GM19035 (cell line): ENCODE data around the gene XYLT2.
"Not testable (repeated sequence)": the region's sequence is repeated elsewhere in the genome, so short reads cannot be mapped to it uniquely, and the experiment has no call there.

ENCODE experiments used
- ATAC-seq: cut with Tn5 transposase; IDR thresholded peaks from one replicate; pipeline ENCODE4 v1.9.1; 2021; ENCODE audit not compliant: unreplicated experiment

Gene XYLT2

GRCh38 chr17:50388728-50389127, 42.8 kb downstream of the XYLT2 start:
- ATAC-seq, result no peak

- ATAC-seq, result no peak
Measured at GRCh38 chr17:50389534-50389933, 43.6 kb downstream of the XYLT2 start.

- ATAC-seq, result no peak
Measured at GRCh38 chr17:50392621-50393020, 46.7 kb downstream of the XYLT2 start.

GRCh38 chr17:50393700-50394099, 47.8 kb downstream of the XYLT2 start:
- no peak for ATAC-seq

- ATAC-seq, result no peak
Measured at GRCh38 chr17:50394711-50395110, 48.8 kb downstream of the XYLT2 start.

- peak; percentile 16 for ATAC-seq
Measured at GRCh38 chr17:50396261-50397110, 50.6 kb downstream of the XYLT2 start.

- ATAC-seq, result peak; percentile 96
Measured at GRCh38 chr17:50397111-50397918, 51.4 kb downstream of the XYLT2 start, which contains the start of gene LRRC59. Gene LRRC59, minus strand, starts transcription at chr17:50397523. Its CDS starts 206 bp downstream, at chr17:50397317.

GRCh38 chr17:50397919-50398285, 52.0 kb downstream of the XYLT2 start:
- no peak for ATAC-seq

- not testable (repeated sequence) for ATAC-seq
Measured at GRCh38 chr17:50398672-50399071, 52.7 kb downstream of the XYLT2 start.

GRCh38 chr17:50399591-50399990, 53.7 kb downstream of the XYLT2 start:
- ATAC-seq, result not testable (repeated sequence)

GRCh38 chr17:50405351-50405750, 59.4 kb downstream of the XYLT2 start:
- ATAC-seq, result not testable (repeated sequence)

GRCh38 chr17:50406578-50406977, 60.7 kb downstream of the XYLT2 start:
- ATAC-seq, result no peak

- ATAC-seq, result no peak
Measured at GRCh38 chr17:50407921-50408320, 62.0 kb downstream of the XYLT2 start.
